IPS-NIHi7 (cell line): ENCODE measurements around the gene SELENOT.

Source experiments
- DNase-seq: peaks from one replicate; pipeline ENCODE4 v3.0.0; 2012; ENCODE audit warnings: mixed read lengths; ENCODE audit errors: extremely low spot score

Gene SELENOT

DNA sequence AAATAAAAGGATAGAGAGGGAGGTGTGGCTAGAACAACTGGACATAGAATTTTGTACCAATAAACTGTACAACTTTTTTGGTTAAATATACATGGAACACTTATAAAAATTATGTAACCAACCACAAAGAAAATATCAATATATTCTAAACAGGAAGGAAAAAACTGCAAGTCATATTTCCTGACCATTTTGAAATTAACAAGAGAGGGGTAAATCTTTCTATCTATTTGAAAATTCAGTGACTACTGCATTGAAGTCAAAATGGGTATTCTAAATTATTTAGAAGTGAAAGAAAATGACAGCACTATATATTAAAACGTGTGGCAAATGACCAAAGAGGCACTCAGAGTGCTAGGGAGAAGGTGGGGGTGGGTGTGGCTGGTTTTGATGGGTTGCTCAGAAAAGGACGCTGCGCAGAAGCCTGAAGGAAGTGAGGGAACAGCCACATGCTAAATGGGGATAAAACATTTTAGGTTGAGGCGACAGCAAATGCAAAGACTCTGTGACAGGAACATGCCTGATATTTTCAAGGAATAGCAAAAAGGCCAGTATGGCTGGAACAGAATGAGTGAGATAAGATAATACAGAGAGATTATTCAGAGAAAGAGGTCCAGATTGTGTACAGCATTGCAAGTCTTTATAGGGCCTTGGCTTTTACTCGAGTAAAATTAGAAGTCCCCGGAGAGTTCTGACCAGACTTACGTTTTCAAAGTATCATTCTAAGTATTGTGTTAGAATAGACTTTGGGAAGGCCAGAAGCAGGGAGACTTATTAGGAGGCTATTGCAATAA is 59.5 kb downstream of the SELENOT start:
- DNase-seq: no peak

DNA sequence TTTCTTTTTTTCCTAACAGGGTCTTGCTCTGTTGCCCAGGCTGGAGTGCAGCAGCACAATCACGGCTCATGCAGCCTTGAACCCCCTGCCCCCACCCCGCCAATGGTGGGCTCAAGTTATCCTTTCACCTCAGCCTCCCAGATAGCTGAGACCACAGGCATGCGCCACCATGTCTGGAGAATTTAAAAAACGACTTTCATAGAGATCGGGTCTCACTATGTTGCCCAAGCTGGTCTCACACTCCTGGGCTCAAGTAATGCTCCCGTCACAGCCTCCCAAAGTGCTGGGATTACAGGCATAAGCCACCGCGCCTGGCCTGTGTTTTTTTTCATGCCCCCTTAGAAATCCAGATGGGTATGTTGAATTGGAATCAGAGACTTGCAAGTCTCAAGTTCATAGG is 60.3 kb downstream of the SELENOT start:
- DNase-seq: no peak

DNA sequence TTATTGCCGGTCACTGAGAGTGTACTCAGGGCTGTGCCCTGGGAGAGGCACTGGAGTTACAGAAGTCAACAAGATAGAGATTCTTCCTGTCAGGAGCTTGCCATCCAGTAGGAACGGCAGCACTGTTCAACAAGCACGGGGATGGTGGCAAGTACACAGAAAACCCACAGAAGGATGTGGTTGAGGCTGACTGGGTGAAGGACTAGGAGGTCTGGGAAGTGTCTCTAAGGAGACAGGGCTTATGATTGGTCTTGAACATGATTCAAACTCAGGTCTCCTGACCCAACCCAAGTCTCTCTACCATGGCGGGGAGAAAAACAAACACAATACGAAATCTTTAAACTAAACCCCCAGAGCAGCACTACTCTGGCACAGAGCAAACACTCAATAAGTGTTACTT is 63.0 kb downstream of the SELENOT start:
- no peak for DNase-seq

DNA sequence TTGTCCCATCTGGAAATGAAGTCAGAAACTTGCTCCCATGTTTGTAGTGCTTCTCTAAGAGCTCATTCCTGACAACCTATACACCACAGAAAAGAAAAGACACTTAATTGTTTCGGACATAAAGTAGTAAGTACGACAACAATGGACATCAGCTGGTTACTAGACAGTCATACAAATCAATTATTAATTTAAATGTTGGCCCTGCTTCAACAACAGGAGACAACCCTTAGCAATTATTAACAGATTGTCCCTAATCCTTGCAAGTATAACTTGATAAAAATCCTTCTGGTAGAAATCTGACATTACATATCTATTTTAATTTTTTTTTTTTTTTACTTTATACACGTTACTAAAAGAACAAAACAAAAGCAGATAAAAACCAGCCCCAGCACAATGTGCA is 70.8 kb downstream of the SELENOT start:
- no peak for DNase-seq

DNA sequence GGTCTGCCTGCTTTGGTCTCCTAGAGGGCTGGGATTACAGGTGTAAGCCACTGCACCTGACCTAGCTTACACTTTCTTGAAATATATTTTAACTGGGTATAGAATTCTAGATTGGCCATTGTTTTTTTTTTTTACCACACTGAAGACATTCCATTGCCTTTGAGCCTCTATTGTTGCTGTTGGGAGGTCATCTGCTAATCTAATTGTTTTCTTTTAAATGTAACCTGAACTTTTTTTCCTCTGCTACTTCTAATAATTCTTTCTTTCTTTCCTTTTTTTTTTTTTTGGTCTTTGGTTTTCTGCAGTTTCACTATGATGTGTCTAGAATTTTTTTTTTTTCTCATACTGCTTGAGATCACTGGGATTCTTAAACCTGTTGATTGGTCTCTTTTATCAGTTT is 72.5 kb downstream of the SELENOT start:
- DNase-seq: no peak
